Fibroblast of the aortic adventitia (primary cell): ENCODE results near the gene MAP2K4. TPM values are rescaled to one million over a fixed set of nuclear protein-coding genes. Genes with fewer than 3 reads are reported as not detected.

Experiments
- DNase-seq: peaks from one replicate; pipeline ENCODE4 v3.0.0-alpha.2; 2010; ENCODE audit warnings: low read depth
- H3K4me3 ChIP-seq: 2 replicates; pipeline ENCODE4 v1.5.1; 2011; ENCODE audit warnings: low read depth, mild to moderate bottlenecking, control low read depth, low read length, moderate library complexity
- CTCF ChIP-seq: IDR thresholded peaks from 2 replicates; pipeline ENCODE4 v1.5.1; 2011; ENCODE audit warnings: mild to moderate bottlenecking, low read length, control low read depth, inconsistent platforms; ENCODE audit not compliant: insufficient read depth
- total RNA-seq: library from RNA; depleted of rRNA; stranded (reverse); fragments of >200 nt; gene quantifications from 2 replicates; pipeline ENCODE4 v1.2.3, GENCODE V29; 2012; ENCODE audit warnings: low replicate concordance

The MAP2K4 gene
- total RNA-seq, 1 donor, result 26.5 TPM

- no peak for TF ChIP-seq CTCF
- no peak for DNase-seq
- H3K4me3 ChIP-seq, result no peak overlapping the region
Observed at GRCh38 chr17:12007466-12007865, 13.2 kb upstream of the MAP2K4 start.

- peak overlapping the region; percentile 75 for H3K4me3 ChIP-seq
- TF ChIP-seq CTCF, result no peak
- DNase-seq, result no peak
Observed at GRCh38 chr17:12021623-12022140, 1.0 kb downstream of the MAP2K4 start.

- H3K4me3 ChIP-seq, result peak overlapping the region; percentile 75
- TF ChIP-seq CTCF, result no peak
- DNase-seq, result no peak
Observed at GRCh38 chr17:12022310-12022709, 1.6 kb downstream of the MAP2K4 start.

GRCh38 chr17:12024327-12024726 lies 3.6 kb downstream of the MAP2K4 start:
- TF ChIP-seq CTCF, result no peak
- DNase-seq, result peak; percentile 56
- H3K4me3 ChIP-seq, result no peak overlapping the region

GRCh38 chr17:12027658-12028057 lies 7.0 kb downstream of the MAP2K4 start:
- no peak for TF ChIP-seq CTCF
- H3K4me3 ChIP-seq, result no peak overlapping the region
- DNase-seq, result no peak

- no peak overlapping the region for H3K4me3 ChIP-seq
- TF ChIP-seq CTCF, result no peak
- no peak for DNase-seq
Observed at GRCh38 chr17:12028611-12029010, 7.9 kb downstream of the MAP2K4 start.

GRCh38 chr17:12034538-12034937 lies 13.9 kb downstream of the MAP2K4 start:
- TF ChIP-seq CTCF, result no peak
- no peak for DNase-seq
- H3K4me3 ChIP-seq, result no peak overlapping the region
